ENCODE data around the gene CLSTN3. TPM values are rescaled to one million over a fixed set of nuclear protein-coding genes. Genes with fewer than 3 reads are reported as not detected.

Gene CLSTN3
- total RNA-seq = 7.0 and 9.2 TPM in 2 replicates

DNA sequence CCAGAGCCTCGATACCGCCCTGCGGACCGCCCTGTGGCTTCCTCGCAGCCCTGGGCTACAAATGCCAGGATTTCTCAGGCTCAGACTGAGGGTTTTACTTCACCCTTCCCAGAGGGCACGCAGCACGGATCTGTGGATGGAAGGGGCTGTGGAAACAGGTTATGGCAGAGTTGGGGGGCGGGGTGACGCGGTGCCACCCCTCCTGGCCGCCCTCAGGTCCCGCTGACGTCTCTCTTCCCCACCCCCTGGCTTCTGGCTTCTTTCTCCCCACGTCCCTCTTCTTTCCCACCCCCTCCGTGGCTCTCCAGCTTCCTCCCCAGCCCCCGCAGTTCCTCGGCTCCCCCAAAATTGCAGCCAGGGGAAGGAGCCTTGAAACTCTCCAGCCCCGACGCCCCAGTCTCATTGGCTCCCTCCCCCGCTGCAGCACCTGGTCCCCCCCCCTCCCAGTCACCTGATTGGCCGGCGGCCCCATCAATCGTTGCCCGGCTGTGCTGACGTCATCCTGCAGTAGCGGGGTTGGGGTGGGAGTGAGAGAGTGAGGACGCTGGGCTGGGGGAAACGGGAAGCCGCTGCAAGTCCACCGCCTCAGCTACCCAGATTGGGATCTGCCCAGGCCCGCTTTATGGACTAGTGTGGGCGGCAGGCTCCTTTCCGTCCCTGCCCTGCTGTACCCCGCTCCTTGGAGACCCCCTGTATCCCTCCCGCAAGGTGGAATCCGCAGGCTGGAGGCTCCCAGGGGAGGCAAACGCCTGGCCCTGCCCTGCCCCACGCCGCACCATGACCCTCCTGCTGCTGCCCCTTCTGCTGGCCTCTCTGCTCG lies at the start of gene CLSTN3:
Gene CLSTN3 (plus strand): TSS at position 500 of the 820 bp plus-strand sequence. CDS start 278 bp downstream, at position 778.
- peaks cover 3% of the 10 kb centered on the region for H3K36me3 ChIP-seq (ENCODE audit: control insufficient read depth, insufficient read depth, low read length)
- peak within 1 kb of the TSS; percentile 65 for H3K4me3 ChIP-seq (ENCODE audit: low read depth, low read length)
- H3K27me3 ChIP-seq (ENCODE audit: control insufficient read depth, insufficient read depth, low read length) = no peaks in the 10 kb centered on the region
- no peak for TF ChIP-seq CTCF (IDR thresholded peaks at IDR 0.05; ENCODE audit: insufficient read depth, low read length, severe bottlenecking)
- DNase-seq (ENCODE audit: low read depth) = peak; percentile 53
- no peak for FAIRE-seq

DNA sequence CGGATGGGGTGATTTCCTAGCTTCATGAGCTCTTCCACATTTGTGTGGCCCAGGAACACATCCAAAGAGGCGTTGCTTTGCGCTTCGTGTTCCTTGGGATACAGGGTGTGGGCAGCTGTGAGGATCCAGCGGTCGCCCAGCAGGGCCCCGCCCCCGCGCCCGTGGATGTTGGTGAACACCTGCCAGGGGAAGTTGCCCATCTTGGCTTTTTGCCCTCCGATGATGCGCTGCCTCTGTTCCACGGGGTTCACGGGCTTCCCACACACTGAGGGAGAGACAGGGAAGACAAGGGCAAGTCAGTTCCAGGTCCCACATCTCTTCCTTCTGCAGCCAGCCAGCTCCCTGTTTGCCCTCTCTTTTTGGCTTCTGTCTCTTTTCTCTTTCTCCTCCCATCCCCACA lies 49.1 kb upstream of the CLSTN3 start:
- no peak for TF ChIP-seq CTCF (IDR thresholded peaks at IDR 0.05; ENCODE audit: insufficient read depth, low read length, severe bottlenecking)
- Histone ChIP-seq H3K4me3 (ENCODE audit: low read depth, low read length) (no peak overlapping the region), H3K27me3 (ENCODE audit: control insufficient read depth, insufficient read depth, low read length) (no peaks in the 10 kb centered on the region), H3K36me3 (ENCODE audit: control insufficient read depth, insufficient read depth, low read length) (no peaks in the 10 kb centered on the region)
- FAIRE-seq (no peak), DNase-seq (ENCODE audit: low read depth) (no peak)

- H3K36me3 ChIP-seq (ENCODE audit: control insufficient read depth, insufficient read depth, low read length) = no peaks in the 10 kb centered on the region
- H3K27me3 ChIP-seq (ENCODE audit: control insufficient read depth, insufficient read depth, low read length) = no peaks in the 10 kb centered on the region
- no peak overlapping the region for H3K4me3 ChIP-seq (ENCODE audit: low read depth, low read length)
- DNase-seq (ENCODE audit: low read depth) = no peak
- no peak for TF ChIP-seq CTCF (IDR thresholded peaks at IDR 0.05; ENCODE audit: insufficient read depth, low read length, severe bottlenecking)
- no peak for FAIRE-seq
Measured at GRCh38 chr12:7083125-7083524, 47.0 kb upstream of the CLSTN3 start.

DNA sequence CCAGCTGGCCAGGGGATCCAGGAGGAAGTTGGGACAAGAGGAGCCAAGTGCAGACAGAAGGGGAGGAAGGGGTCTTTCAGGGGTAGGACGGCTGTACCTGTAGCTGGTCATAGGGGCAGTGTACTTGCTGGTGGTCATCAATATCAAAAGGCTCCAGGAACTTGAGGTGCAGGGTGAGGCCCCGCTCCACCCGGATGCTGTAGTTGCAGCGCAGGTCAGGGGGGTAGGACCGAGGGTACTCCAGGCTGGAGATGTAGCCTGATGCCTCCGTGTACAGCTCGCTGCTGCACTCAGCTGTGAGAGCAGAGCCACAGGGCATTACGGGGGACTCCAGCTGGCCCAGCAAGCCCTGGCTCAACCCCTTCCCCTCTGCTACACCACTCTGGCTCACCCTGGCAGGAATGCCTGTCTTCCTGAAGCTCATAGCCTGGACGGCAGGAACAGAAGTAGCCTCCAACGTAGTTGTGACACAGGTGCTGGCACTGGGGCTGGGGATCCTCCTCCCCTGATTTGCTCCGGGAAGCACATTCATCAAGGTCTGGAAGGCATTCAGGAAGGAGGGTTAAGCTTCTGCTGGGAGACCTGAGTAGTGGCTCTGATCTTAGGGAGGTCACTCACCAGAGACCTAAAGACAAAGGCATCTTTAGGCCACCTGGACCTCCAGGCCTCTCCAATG lies 40.8 kb upstream of the CLSTN3 start:
- DNase-seq (ENCODE audit: low read depth) (no peak), FAIRE-seq (no peak)
- no peaks in the 10 kb centered on the region for H3K36me3 ChIP-seq (ENCODE audit: control insufficient read depth, insufficient read depth, low read length)
- no peak overlapping the region for H3K4me3 ChIP-seq (ENCODE audit: low read depth, low read length)
- no peak for TF ChIP-seq CTCF (IDR thresholded peaks at IDR 0.05; ENCODE audit: insufficient read depth, low read length, severe bottlenecking)
- peaks cover 4% of the 10 kb centered on the region for H3K27me3 ChIP-seq (ENCODE audit: control insufficient read depth, insufficient read depth, low read length)

GRCh38 chr12:7090222-7090998 lies 39.8 kb upstream of the CLSTN3 start:
- DNase-seq (ENCODE audit: low read depth) (peak; percentile 38), FAIRE-seq (peak; percentile 95)
- no peak for TF ChIP-seq CTCF (IDR thresholded peaks at IDR 0.05; ENCODE audit: insufficient read depth, low read length, severe bottlenecking)
- H3K36me3 ChIP-seq (ENCODE audit: control insufficient read depth, insufficient read depth, low read length) = no peaks in the 10 kb centered on the region
- H3K4me3 ChIP-seq (ENCODE audit: low read depth, low read length) = no peak overlapping the region
- H3K27me3 ChIP-seq (ENCODE audit: control insufficient read depth, insufficient read depth, low read length) = peaks cover 4% of the 10 kb centered on the region
